Measurements from ENCODE around the gene ZNF688.

The ZNF688 gene

GRCh38 chr16:30585022-30585399 is 13.5 kb upstream of the ZNF688 start:
- DNase-seq, result no peak

- no peak for DNase-seq
These were observed 11.3 kb upstream of the ZNF688 start for GRCh38 chr16:30582611-30583340.

DNA sequence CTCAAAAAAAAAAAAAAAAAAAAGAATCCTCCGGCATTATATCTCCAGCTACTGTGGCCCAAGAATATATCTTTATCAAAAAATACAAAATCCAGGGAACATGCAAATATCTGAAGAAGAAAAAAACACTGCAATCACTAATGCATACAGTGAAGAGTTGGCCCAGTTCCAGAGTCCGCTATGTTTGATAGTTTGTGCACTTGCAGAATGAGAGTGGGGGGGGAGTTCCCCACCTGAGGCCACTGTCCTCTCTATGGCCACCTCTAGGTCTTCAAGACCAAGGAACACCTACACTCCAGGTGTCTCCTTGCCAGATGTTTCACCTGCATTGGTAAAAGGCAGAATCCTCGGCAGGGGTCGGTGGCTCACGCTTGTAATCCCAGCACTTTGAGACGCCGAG is 9.9 kb upstream of the ZNF688 start:
- DNase-seq, result no peak

DNA sequence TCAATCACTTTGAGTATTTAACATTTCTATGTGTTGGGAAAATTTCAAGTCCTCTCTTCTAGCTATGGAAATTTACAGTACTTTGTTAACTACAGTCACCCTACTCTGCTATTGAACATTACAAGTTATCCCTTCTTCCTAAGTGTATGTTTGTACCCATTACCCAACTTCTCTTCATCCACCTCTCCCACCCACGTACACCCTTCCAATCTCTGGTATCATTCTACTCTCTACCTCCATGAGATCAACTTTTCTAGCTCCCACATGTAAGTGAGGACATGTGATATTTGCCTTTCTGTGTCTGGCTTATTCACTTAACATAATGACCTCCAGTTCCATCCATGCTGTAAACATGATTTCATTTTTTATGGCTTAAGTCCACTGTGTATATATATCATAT is 3.2 kb upstream of the ZNF688 start:
- no peak for DNase-seq

DNA sequence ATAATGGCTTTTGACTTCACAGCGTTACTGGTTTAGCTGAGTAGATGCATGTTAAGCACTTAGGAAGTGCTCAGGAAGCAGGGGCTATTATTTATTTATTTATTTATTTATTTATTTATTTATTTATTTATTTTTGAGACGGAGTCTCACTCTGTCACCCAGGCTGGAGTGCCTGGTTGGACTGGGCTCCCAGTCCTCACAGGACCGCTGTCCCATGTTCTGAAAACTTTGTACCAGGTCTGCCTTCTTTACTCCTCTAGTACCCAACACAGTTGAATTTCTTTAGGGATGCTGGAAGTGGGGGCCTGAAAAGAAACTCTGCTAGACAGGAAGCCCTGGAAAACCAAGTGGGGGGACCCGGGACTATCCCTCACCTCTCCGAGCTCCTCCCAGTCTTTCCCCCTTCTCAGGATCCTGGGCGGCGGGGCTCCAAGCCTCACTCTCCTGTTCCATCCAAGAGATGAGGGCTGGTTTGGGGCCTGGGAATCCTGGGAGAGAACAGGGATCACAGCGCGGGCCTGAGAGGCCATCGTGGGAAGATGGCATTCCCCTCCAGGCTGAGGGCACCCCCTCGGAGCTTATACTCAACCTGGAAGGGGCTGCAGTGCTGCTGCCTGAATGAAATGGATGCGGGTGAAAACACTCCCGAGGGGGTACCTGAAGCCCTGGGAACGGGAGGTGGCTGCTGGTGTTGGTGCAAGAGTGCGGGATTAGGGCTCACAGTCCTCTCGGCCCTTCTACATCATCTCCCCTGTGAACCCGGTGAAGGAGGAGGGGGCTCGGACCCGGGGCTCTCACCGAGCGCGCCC is 674 bp downstream of the ZNF688 start:
- peak; percentile 69 for DNase-seq

- DNase-seq, result no peak
These were observed 1.5 kb downstream of the ZNF688 start for GRCh38 chr16:30569746-30570635.

DNA sequence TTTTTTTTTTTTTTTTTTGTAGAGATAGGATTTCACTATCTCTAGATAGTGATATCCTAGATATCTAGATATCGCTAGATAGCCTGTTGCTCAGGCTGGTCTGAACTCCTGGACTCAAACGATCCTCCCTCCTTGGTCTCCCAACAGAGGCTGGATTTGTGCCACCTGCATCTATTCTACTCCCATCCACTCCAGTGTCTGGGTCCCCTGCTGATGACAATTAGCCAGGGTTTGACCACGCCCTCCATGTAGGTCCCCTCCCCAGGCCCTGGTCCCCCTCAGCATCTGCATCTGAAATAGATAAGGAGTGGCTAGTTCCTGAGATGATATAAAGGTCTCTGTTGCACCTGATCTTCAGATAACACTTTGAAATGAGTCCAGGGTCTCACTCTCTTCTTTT is 2.2 kb downstream of the ZNF688 start:
- DNase-seq, result no peak

GRCh38 chr16:30567991-30568638 is 3.4 kb downstream of the ZNF688 start:
- no peak for DNase-seq

- DNase-seq, result no peak
These were observed 4.1 kb downstream of the ZNF688 start for GRCh38 chr16:30567160-30567990.

GRCh38 chr16:30566531-30566930 is 5.0 kb downstream of the ZNF688 start:
- no peak for DNase-seq

DNA sequence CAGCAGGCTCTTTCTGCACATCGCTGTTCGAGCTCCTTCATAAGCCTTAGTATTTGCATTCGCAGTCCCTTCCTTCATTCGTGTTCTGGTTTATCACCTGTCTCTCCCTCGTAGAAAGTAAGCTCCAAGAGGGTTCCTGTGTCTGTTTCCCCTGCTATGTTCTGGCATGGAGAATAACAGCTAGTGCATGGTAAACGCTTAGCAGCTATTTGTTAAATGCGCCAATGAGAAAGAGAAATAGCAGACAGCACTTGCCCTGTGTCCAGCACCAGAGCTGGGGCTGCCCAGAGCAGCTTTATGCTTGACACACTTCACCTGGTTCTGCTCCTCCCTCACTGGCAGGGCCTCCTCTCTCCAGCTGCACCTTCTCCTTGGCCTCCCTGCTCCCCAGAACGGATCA is 5.5 kb downstream of the ZNF688 start:
- no peak for DNase-seq

DNA sequence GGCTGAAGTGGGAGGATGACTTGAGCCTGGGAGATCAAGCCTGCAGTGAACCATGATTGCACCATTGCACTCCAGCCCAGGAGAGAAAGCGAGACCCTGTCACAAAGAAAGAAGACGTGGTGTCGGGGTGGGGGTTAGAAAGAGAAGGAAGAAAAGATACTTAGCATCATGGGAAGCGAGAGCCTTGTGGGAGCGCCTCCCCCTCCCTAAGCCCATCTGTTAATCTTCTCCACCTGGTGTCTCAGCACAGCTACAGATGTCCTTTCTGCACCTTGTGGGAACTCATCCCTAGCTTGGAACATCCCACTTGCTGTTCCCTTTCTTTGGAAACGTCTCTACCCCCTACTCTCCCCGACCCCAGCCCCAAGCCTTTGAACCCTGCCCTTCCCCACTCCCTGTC is 6.0 kb downstream of the ZNF688 start:
- DNase-seq, result no peak

DNA sequence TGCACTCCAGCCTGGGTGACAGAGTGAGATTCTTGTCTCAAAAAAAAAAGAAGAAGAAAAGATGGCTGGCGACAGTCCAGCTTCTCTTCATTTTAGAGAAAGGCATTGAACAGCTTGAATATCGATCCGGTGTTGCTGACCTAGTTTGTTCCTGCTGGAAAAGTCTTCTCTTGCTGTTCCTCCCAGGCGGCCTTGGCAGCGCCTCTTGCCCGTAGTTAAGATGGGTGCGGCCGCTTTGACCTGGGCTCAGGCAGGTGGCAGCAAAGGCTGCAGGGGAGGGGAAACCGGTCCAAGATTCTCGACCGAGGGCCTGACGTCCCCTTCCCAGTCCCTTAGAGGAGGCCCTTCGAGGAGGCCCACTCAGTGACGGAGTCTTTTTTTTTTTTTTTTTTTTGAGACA is 9.5 kb downstream of the ZNF688 start:
- peak; percentile 39 for DNase-seq

DNA sequence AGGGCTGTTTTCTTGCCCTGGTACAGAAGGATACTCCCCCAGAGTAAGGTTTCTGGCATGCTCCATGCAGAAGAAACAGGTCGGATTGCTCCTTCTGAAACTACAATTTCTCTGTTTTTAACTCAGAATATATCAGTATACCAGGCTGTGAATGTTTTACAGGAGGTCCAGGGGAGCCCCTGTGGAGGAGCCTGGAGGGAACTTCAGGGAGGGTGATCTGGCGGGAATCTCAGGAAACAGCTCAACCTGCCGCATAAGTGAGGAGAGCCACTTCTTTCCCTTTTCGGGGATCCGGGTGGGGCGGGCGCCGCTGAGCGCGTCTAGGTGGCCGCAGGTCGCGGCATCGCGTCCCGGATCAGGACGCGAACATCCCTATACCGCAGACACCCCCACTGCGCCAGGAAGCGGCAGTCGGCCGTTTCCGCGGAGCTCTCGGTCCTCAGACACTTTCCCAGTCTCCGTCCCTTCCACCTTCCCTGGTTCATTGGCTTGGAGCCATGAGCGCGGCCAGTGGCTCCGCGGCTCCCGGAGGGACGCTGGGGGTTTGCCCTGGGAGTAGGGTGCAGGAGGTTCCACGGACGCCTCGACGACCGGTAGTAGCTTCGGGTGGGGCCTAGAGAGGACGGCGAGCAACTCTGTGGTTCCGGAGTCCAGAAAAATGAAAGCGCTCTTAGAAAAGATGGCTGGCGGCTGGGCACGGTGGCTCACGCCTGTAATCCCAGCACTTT is 10.3 kb downstream of the ZNF688 start:
- peak; percentile 44 for DNase-seq

DNA sequence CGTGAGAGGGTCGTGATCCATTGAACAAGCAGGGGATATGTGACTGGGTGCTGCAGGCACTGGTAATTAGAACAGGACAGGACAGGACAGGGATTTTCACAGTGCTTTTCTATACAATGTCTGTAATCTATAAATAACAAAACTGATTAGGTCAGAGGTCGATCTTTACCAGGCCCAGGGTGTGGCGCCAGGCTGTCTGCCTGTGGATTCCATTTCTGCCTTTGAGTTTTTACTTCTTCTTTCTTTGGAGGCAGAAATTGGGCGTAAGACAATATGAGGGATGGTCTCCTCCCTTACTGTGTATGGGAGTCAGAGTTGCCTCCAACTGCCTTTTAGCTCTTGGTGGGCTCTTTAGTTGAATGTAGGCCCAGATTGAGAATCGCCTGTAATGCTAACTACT is 11.8 kb downstream of the ZNF688 start:
- DNase-seq, result no peak

- DNase-seq, result no peak
These were observed 12.6 kb downstream of the ZNF688 start for GRCh38 chr16:30558789-30559377.

DNA sequence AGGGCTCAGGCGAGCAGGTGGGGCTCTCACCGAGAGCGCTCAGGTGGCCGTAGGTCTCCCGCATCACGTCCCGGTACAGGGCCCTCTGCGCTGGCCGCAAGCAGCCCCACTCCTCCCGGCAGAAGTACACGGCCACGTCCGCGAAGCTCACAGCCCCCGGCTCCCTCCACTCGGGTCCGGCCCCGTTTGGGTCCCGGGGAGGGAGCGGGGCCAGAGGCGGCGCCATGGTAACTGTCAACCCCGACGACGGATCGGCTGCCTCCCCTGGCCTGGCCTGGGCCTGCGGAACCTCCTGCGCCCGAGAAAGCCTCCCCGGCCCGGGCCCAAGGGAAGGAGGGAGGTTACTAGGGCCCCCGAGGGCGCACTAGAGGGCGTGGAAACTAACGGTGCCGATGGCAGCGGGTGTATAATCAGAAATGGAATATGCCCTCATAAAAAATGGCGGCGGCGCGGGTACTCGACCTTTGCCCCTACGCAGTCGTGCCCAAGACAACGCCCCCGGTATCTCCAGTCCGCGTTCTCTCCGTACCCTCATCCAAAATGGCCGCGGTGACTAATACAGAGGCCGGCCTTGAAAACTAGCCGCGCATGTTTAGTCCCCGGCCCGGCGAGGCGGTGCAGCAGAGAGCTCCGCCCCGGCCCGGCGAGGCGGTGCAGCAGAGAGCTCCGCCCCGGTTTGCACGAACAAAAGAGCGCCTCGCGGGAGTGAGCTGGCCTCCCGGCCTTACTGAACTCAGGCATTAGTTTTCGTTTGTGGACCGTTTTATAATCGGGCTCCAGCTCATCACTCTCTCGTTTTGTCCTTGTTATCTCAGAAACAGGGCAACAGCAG is 13.3 kb downstream of the ZNF688 start, which contains the start of gene ZNF764:
Gene ZNF764 (minus strand): TSS at position 418 of the 832 bp plus-strand sequence. CDS start 192 bp downstream, at position 226.
- peak; percentile 96 for DNase-seq

DNA sequence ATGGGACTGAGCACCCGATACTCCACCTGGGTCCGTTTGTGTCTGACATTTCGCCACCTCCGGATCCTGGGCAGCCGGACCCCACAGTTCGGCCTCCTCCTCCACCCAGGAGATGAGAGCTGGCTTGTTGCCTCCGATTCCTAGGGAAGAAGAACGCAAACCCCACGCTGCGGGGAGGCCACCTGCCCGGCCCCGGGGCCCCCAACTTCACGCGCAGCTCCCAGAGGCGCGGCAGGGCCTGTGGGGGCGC is 13.9 kb downstream of the ZNF688 start:
- DNase-seq, result no peak

GRCh38 chr16:30556125-30556473 is 15.4 kb downstream of the ZNF688 start:
- DNase-seq, result no peak
